ENCODE data around the gene POLR2B.

DNA sequence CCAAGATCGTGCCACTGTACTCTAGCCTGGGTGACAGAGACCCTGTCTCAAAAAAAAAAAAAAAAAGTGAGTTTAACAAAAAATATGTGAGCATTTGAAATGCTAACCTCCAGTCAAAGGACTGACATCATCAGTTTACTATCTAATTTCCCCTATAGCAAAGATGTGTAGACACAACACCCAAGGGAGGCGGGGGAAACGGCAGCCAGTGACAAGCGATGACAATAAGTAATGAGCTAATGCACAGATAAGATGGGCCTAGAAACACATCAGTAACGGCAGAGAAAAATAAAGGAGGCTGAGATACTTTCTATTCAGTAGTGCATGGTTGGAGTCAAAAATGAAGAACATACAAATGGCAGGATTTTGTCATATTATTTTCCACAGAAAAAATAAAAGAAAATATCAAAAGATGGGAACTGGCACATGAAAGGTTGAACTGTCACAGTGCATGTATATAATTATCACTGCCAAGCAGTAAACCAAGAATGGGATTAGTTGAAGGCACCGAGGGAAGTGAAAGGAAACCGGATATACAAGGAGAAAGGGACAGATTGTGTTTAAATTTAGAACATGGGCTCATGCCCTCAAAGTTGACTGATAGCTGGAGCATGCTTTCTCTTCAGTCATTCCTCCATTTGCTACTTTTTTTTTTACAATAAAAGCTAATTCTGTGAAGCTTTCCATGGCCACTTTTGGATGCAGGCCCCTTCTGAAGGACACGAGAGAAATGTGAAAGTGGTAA lies 89.7 kb downstream of the POLR2B start:
- TF ChIP-seq, protein P1, sequence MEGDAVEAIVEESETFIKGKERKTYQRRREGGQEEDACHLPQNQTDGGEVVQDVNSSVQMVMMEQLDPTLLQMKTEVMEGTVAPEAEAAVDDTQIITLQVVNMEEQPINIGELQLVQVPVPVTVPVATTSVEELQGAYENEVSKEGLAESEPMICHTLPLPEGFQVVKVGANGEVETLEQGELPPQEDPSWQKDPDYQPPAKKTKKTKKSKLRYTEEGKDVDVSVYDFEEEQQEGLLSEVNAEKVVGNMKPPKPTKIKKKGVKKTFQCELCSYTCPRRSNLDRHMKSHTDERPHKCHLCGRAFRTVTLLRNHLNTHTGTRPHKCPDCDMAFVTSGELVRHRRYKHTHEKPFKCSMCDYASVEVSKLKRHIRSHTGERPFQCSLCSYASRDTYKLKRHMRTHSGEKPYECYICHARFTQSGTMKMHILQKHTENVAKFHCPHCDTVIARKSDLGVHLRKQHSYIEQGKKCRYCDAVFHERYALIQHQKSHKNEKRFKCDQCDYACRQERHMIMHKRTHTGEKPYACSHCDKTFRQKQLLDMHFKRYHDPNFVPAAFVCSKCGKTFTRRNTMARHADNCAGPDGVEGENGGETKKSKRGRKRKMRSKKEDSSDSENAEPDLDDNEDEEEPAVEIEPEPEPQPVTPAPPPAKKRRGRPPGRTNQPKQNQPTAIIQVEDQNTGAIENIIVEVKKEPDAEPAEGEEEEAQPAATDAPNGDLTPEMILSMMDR (IDR thresholded peaks at IDR 0.05), result no peak
- no peak for TF ChIP-seq CBFB (CRISPR knock-in tag; IDR thresholded peaks at IDR 0.05; ENCODE audit: low read depth)
